Activated CD4-positive, alpha-beta T cell treated with anti-CD3 and anti-CD28 coated beads, Interleukin-2, amount 10 ng/mL, durations not matched to agents 24 days and 14 days (primary cell): ENCODE results near the gene KLK2. TPM values are rescaled to one million over a fixed set of nuclear protein-coding genes. Genes with fewer than 3 reads are reported as not detected.

Experiments used
- DNase-seq: peaks from one replicate; pipeline ENCODE4 v3.0.0; 2022
- H3K27ac Mint-ChIP-seq: one replicate; pipeline ENCODE4 v1.8.0; 2022; ENCODE audit warnings: mild to moderate bottlenecking, mixed read lengths
- H3K27me3 Mint-ChIP-seq: one replicate; pipeline ENCODE4 v1.8.0; 2022; ENCODE audit warnings: mixed read lengths
- H3K36me3 Mint-ChIP-seq: one replicate; pipeline ENCODE4 v1.8.0; 2022; ENCODE audit warnings: low read depth, mild to moderate bottlenecking, mixed read lengths
- H3K4me1 Mint-ChIP-seq: one replicate; pipeline ENCODE4 v1.8.0; 2021; ENCODE audit warnings: mixed read lengths
- H3K4me3 Mint-ChIP-seq: one replicate; pipeline ENCODE4 v1.8.0; 2022; ENCODE audit warnings: mild to moderate bottlenecking, moderate library complexity, mixed read lengths
- H3K9me3 Mint-ChIP-seq: one replicate; pipeline ENCODE4 v1.8.0; 2021; ENCODE audit warnings: mixed read lengths
- intact Hi-C: fragments of 100-400 bp; cut with micrococcal nuclease; formaldehyde crosslinking; loops from one replicate; pipeline ENCODE4 v1.15.1; 2023
- total RNA-seq: library from RNA; stranded (reverse); gene quantifications from 2 replicates; pipeline ENCODE4 v1.2.3, GENCODE V29; 2022

The KLK2 gene
- total RNA-seq = 0.33 and 0.75 TPM in 2 replicates

- intact Hi-C loops = no loop called here
Observed at GRCh38 chr19:50873056-50873455, at the start of gene KLK2. KLK2 (plus strand) TSS chr19:50873439; CDS start chr19:50873474, 35 bp downstream.

GRCh38 chr19:50826492-50827240 is 46.6 kb upstream of the KLK2 start:
- intact Hi-C loops = no loop called here
- Mint-ChIP-seq H3K27me3 (peaks cover 28% of the 10 kb centered on the region), H3K9me3 (no peaks in the 10 kb centered on the region), H3K36me3 (no peaks in the 10 kb centered on the region), H3K4me1 (no peaks in the 10 kb centered on the region), H3K27ac (no peak overlapping the region), H3K4me3 (no peak overlapping the region)
- no peak for DNase-seq

More at GRCh38 chr19:50873056-50873455, at the start of gene KLK2:
- DNase-seq = no peak
- no peak within 1 kb of the TSS for H3K27ac Mint-ChIP-seq
- no peaks in the 10 kb centered on the region for H3K9me3 Mint-ChIP-seq
- H3K4me3 Mint-ChIP-seq = no peak within 1 kb of the TSS
- H3K36me3 Mint-ChIP-seq = no peaks in the 10 kb centered on the region
- H3K4me1 Mint-ChIP-seq = no peaks in the 10 kb centered on the region
- peaks cover 12% of the 10 kb centered on the region for H3K27me3 Mint-ChIP-seq

- peaks cover 21% of the 10 kb centered on the region for H3K27me3 Mint-ChIP-seq
- intact Hi-C loops = no loop called here
- H3K4me3 Mint-ChIP-seq = no peak overlapping the region
- DNase-seq = no peak
- H3K4me1 Mint-ChIP-seq = no peaks in the 10 kb centered on the region
- no peaks in the 10 kb centered on the region for H3K9me3 Mint-ChIP-seq
- H3K36me3 Mint-ChIP-seq = no peaks in the 10 kb centered on the region
- no peak overlapping the region for H3K27ac Mint-ChIP-seq
Observed at GRCh38 chr19:50827476-50827875, 45.8 kb upstream of the KLK2 start.

GRCh38 chr19:50829801-50830200 is 43.4 kb upstream of the KLK2 start:
- Mint-ChIP-seq H3K4me3 (no peak overlapping the region), H3K9me3 (no peaks in the 10 kb centered on the region), H3K27me3 (peaks cover 22% of the 10 kb centered on the region), H3K4me1 (no peaks in the 10 kb centered on the region), H3K36me3 (no peaks in the 10 kb centered on the region), H3K27ac (no peak overlapping the region)
- intact Hi-C loops = no loop called here
- DNase-seq = no peak

GRCh38 chr19:50830266-50831025 is 42.8 kb upstream of the KLK2 start:
- Mint-ChIP-seq H3K4me1 (peaks cover 3% of the 10 kb centered on the region), H3K4me3 (no peak overlapping the region), H3K27me3 (peaks cover 26% of the 10 kb centered on the region), H3K9me3 (no peaks in the 10 kb centered on the region), H3K36me3 (no peaks in the 10 kb centered on the region), H3K27ac (no peak overlapping the region)
- DNase-seq = no peak
- intact Hi-C loops = no loop called here

- Mint-ChIP-seq H3K4me1 (peaks cover 5% of the 10 kb centered on the region), H3K4me3 (no peak overlapping the region), H3K9me3 (no peaks in the 10 kb centered on the region), H3K36me3 (no peaks in the 10 kb centered on the region), H3K27ac (no peak overlapping the region), H3K27me3 (peaks cover 26% of the 10 kb centered on the region)
- no peak for DNase-seq
- intact Hi-C loops = no loop called here
Observed at GRCh38 chr19:50831026-50831396, 42.2 kb upstream of the KLK2 start.

GRCh38 chr19:50832666-50833065 is 40.6 kb upstream of the KLK2 start:
- DNase-seq = no peak
- intact Hi-C loops = no loop called here
- Mint-ChIP-seq H3K27ac (no peak overlapping the region), H3K36me3 (no peaks in the 10 kb centered on the region), H3K4me1 (peaks cover 11% of the 10 kb centered on the region), H3K27me3 (peaks cover 40% of the 10 kb centered on the region), H3K4me3 (no peak overlapping the region), H3K9me3 (no peaks in the 10 kb centered on the region)

GRCh38 chr19:50833117-50833801 is 40.0 kb upstream of the KLK2 start, which contains the start of gene KLK15:
KLK15 (minus strand) TSS chr19:50833574; CDS start chr19:50831492, 2,082 bp downstream.
- Mint-ChIP-seq H3K4me1 (peaks cover 13% of the 10 kb centered on the region), H3K9me3 (no peaks in the 10 kb centered on the region), H3K36me3 (no peaks in the 10 kb centered on the region), H3K27me3 (peaks cover 43% of the 10 kb centered on the region), H3K4me3 (no peak within 1 kb of the TSS), H3K27ac (no peak within 1 kb of the TSS)
- DNase-seq = no peak
- intact Hi-C loops = no loop called here

GRCh38 chr19:50833802-50834167 is 39.5 kb upstream of the KLK2 start:
- H3K36me3 Mint-ChIP-seq = no peaks in the 10 kb centered on the region
- peaks cover 15% of the 10 kb centered on the region for H3K4me1 Mint-ChIP-seq
- H3K4me3 Mint-ChIP-seq = no peak overlapping the region
- H3K27ac Mint-ChIP-seq = no peak overlapping the region
- intact Hi-C loops = no loop called here
- DNase-seq = no peak
- no peaks in the 10 kb centered on the region for H3K9me3 Mint-ChIP-seq
- peaks cover 44% of the 10 kb centered on the region for H3K27me3 Mint-ChIP-seq

GRCh38 chr19:50835103-50835784 is 38.0 kb upstream of the KLK2 start:
- peaks cover 15% of the 10 kb centered on the region for H3K4me1 Mint-ChIP-seq
- no peak for DNase-seq
- H3K27ac Mint-ChIP-seq = no peak overlapping the region
- H3K4me3 Mint-ChIP-seq = peak overlapping the region; percentile 88
- H3K9me3 Mint-ChIP-seq = no peaks in the 10 kb centered on the region
- no peaks in the 10 kb centered on the region for H3K36me3 Mint-ChIP-seq
- H3K27me3 Mint-ChIP-seq = peaks cover 40% of the 10 kb centered on the region
- intact Hi-C loops = loop anchor here (5.0 kb wide), 1 partner anchor 33 kb away; no protein-coding TSS in a partner anchor

- H3K4me3 Mint-ChIP-seq = peak overlapping the region; percentile 88
- H3K9me3 Mint-ChIP-seq = no peaks in the 10 kb centered on the region
- H3K27ac Mint-ChIP-seq = peak overlapping the region; percentile 58
- no peaks in the 10 kb centered on the region for H3K36me3 Mint-ChIP-seq
- DNase-seq = peak; percentile 96
- peaks cover 40% of the 10 kb centered on the region for H3K27me3 Mint-ChIP-seq
- intact Hi-C loops = loop anchor here (1.0 to 5.0 kb wide), 2 partner anchors 18 to 34 kb away; no protein-coding TSS in a partner anchor
- H3K4me1 Mint-ChIP-seq = peaks cover 15% of the 10 kb centered on the region
Observed at GRCh38 chr19:50835785-50836542, 37.3 kb upstream of the KLK2 start.

- peaks cover 36% of the 10 kb centered on the region for H3K27me3 Mint-ChIP-seq
- peak overlapping the region; percentile 88 for H3K4me3 Mint-ChIP-seq
- intact Hi-C loops = loop anchor here (1.0 to 5.0 kb wide), 2 partner anchors 18 to 34 kb away; no protein-coding TSS in a partner anchor
- H3K4me1 Mint-ChIP-seq = peaks cover 15% of the 10 kb centered on the region
- no peaks in the 10 kb centered on the region for H3K36me3 Mint-ChIP-seq
- no peaks in the 10 kb centered on the region for H3K9me3 Mint-ChIP-seq
- peak overlapping the region; percentile 29 for H3K27ac Mint-ChIP-seq
- no peak for DNase-seq
Observed at GRCh38 chr19:50836543-50837195, 36.6 kb upstream of the KLK2 start.
